Stimulated activated CD4-positive, alpha-beta T cell treated with anti-CD3 and anti-CD28 coated beads, TNF-alpha, amount 100 ng/mL, for 24 hours (primary cell): ENCODE results near the gene GABRR2.
"Not testable (repeated sequence)": the region's sequence is repeated elsewhere in the genome, so short reads cannot be mapped to it uniquely, and the experiment has no call there.

Experiments
- DNase-seq, 3 experiments: peaks; one replicate each; pipeline ENCODE4 v3.0.0-alpha.2; 2020; ENCODE audit warnings: low read depth in 3 of 3

The GABRR2 gene

GRCh38 chr6:89324304-89324703 is 9.2 kb upstream of the GABRR2 start:
- no peak for DNase-seq

- DNase-seq: no peak
Observed at GRCh38 chr6:89323511-89323971, 8.4 kb upstream of the GABRR2 start.

GRCh38 chr6:89321131-89321970 is 6.3 kb upstream of the GABRR2 start:
- DNase-seq: no peak

GRCh38 chr6:89320012-89320559 is 5.0 kb upstream of the GABRR2 start:
- no peak for DNase-seq

- DNase-seq: no peak
Observed at GRCh38 chr6:89317067-89317466, 2.0 kb upstream of the GABRR2 start.

- DNase-seq: no peak
Observed at GRCh38 chr6:89314692-89315091, 407 bp downstream of the GABRR2 start.

- no peak for DNase-seq
Observed at GRCh38 chr6:89313006-89313405, 2.1 kb downstream of the GABRR2 start.

- no peak for DNase-seq
Observed at GRCh38 chr6:89311853-89312531, 3.1 kb downstream of the GABRR2 start.

- no peak for DNase-seq
Observed at GRCh38 chr6:89311530-89311852, 3.6 kb downstream of the GABRR2 start.

- DNase-seq: no peak
Observed at GRCh38 chr6:89310929-89311328, 4.2 kb downstream of the GABRR2 start.

GRCh38 chr6:89308525-89309395 is 6.3 kb downstream of the GABRR2 start:
- DNase-seq: no peak

- not testable (repeated sequence) for DNase-seq
Observed at GRCh38 chr6:89304517-89304916, 10.6 kb downstream of the GABRR2 start.

GRCh38 chr6:89302936-89303335 is 12.2 kb downstream of the GABRR2 start:
- DNase-seq: no peak

- no peak for DNase-seq
Observed at GRCh38 chr6:89302195-89302770, 12.8 kb downstream of the GABRR2 start.

GRCh38 chr6:89301586-89302194 is 13.4 kb downstream of the GABRR2 start:
- DNase-seq: no peak

- DNase-seq: no peak
Observed at GRCh38 chr6:89299466-89299850, 15.6 kb downstream of the GABRR2 start.

- DNase-seq: peak in 2 of 3 experiments; percentile 18 to 32
Observed at GRCh38 chr6:89298680-89299465, 16.2 kb downstream of the GABRR2 start.

- DNase-seq: peak; percentile 16 to 58 (median 47)
Observed at GRCh38 chr6:89297695-89298351, 17.3 kb downstream of the GABRR2 start.

GRCh38 chr6:89295981-89296380 is 19.1 kb downstream of the GABRR2 start:
- DNase-seq: no peak

GRCh38 chr6:89295116-89295515 is 20.0 kb downstream of the GABRR2 start:
- not testable (repeated sequence) for DNase-seq
